Stimulated activated CD8-positive, alpha-beta memory T cell treated with anti-CD3 and anti-CD28 coated beads, Interleukin-12 subunit alpha, Interleukin-12 subunit beta, amount 100 ng/mL, for 24 hours (primary cell): Measurements from ENCODE around the gene PLCL1.

Source experiments
- DNase-seq: peaks from one replicate; pipeline ENCODE4 v3.0.0-alpha.2; 2020; ENCODE audit errors: extremely low read depth

Gene PLCL1

DNA sequence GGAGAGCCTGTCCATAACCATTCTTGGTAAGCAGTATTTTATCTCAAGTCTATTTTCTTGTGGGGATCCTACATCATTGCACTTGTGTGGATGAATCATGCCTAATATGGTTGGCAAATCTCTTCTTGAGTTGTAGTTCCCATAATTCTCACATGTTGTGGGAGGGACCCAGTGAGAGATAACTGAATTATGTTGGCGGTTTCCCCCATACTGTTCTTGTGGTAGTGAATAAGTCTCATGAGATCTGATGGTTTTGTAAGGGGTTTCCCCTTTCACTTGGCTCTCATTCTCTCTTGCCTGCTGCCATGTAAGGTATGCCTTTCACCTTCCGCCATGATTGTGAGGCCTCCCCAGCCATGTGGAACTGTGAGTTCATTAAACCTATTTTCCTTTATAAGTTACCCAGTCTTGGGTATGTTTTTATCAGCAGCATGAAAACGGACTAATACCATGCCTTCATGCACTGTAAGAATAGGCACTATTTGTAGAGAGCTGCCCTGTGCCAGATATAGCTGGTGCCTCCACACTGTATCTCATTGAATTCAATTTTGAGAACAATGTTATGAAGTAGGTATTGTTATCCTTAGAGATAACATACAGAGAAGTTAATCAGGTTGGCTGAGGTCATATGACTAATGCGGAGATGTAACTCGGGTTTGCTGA is 148.3 kb downstream of the PLCL1 start:
- no peak for DNase-seq

GRCh38 chr2:197954328-197954727 is 149.9 kb downstream of the PLCL1 start:
- DNase-seq, result no peak

- no peak for DNase-seq
Measured at GRCh38 chr2:197958592-197959150, 154.3 kb downstream of the PLCL1 start.

GRCh38 chr2:197959383-197959782 is 155.0 kb downstream of the PLCL1 start:
- no peak for DNase-seq

GRCh38 chr2:197960786-197961185 is 156.4 kb downstream of the PLCL1 start:
- DNase-seq, result no peak

DNA sequence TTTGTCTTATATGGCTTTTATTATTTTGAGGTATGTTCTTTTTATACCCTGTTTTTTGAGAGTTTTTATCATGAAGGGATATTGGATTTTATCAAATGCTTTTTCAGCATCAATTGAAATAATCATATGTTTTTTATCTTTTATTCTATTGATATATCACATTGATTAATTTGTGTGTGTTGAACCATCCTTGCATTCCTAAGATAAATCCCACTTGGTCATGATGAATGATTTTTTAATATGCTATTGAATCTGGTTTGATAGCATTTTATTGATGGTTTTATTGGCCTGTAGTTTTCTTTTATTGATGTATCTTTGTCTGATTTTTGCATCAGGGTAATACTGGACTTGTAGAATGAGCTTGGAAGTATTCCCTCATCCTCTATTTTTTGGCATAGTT is 160.3 kb downstream of the PLCL1 start:
- DNase-seq, result no peak

- DNase-seq, result no peak
Measured at GRCh38 chr2:197965756-197966155, 161.4 kb downstream of the PLCL1 start.

DNA sequence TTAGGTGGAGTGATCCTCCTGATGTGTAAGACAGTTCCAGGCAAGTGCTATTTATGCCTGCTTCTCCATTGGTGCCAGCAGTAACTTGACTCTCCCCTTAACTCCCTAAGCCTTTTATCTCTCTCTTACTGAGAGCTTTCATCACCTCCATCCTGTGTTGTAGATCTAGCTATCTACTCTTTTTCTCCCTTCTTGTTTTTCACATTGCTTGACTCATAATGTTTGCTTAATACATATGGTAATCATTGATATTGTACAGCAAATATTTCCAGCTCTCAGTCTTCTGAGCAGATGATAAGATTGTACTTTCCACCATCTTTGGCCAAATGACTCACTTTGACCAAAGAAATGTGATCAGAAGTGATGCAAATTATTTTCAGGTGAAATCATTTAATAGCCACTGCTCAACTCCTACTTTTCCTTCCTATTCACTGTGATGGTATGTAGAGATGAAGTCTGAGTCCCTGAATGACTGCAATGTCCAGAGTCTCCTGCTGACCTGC is 165.0 kb downstream of the PLCL1 start:
- no peak for DNase-seq

DNA sequence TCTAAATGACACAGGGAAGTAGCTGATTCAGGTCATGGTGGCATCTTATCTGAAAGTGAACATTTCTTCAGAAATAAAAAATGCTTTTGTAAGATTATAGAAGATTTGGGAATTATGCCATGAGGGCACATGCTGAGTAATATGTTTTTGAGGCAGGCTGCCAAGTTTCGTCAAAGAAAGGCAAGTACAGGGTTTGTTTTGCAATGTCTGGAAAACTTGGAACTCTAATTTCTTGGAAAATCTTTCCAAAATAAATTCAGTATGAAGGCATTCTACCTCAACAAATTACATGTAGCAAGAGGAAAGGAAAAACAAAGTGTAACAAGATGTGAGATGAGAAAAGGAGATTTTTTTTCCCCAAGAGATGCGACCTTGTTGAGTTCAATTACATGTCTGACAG is 167.7 kb downstream of the PLCL1 start:
- no peak for DNase-seq

GRCh38 chr2:197972587-197972986 is 168.2 kb downstream of the PLCL1 start:
- DNase-seq, result no peak

GRCh38 chr2:197973772-197974171 is 169.4 kb downstream of the PLCL1 start:
- DNase-seq, result no peak

DNA sequence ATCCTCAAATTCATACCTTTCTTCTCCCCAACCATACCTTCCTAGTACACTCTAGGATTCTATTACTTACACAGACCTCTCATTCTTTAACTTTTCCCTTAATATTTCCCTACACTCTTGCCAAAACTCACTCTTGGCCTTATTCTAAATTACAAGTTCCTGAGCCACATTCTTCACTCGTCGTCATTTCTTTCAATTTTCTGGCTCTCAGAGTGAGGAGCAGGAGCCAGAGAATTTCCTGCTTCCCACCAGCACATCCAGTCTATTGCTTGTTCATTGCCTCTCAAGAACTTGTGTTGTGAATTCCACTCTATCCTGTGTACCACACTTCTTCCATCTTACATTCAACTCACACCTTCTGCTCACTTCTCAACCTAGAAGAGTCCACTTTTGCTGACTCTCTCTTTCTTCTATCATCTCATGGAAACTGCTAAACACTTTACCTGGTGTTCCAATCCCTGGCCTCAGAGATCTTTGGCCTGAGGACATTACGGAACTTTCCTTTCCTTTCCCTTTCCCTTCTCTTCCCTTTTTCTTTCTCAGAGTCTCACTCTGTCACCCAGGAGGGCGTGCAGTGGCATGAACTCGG is 171.6 kb downstream of the PLCL1 start:
- DNase-seq, result no peak

- DNase-seq, result no peak
Measured at GRCh38 chr2:197978971-197979370, 174.6 kb downstream of the PLCL1 start.

DNA sequence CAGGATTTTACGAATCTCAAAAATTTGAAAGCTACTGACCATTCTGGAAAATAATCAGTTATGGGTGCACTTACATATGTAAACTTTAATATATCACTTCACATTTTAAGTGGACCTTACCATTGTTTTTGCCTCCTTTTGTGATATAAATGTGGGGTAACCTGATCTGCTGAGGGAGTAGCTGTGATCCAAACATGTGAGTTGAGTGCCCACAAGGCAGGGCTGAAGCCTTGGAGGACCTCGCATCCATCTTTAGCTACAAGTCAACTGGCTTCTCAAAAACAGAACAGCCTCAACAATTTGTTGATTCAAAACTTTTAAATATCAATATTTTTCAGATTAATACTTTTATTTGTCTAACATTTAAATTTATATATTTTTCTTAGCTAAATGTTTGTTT is 178.2 kb downstream of the PLCL1 start:
- DNase-seq, result no peak

DNA sequence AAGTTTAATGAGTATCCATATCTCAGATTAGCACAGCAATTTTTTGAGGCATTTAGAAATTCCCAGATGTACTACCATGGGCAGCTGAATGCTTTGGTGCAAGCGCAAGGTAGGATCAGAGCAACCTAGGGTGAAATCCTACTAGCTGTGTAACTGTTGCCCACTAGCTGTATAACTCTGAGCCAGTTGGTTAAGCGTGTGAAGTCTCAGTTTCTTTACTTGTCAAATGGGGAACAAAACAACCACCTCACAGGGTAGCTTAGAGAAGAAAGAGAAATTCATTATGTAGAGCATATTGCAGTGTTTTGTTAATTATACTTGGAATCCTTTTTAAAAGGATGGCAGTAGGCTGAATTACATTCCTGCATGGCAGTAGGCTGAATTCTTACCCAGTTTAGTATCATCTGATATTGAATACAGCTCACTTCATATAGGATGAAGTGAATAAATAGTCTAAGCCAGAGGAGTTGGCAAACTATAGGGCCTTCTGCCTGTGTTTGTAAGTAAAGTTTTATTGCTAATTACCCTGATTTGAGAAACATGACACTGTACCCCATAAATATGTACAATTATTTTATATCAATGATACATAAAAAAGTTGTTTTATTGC is 180.7 kb downstream of the PLCL1 start:
- no peak for DNase-seq

- no peak for DNase-seq
Measured at GRCh38 chr2:197986977-197987376, 182.6 kb downstream of the PLCL1 start.

DNA sequence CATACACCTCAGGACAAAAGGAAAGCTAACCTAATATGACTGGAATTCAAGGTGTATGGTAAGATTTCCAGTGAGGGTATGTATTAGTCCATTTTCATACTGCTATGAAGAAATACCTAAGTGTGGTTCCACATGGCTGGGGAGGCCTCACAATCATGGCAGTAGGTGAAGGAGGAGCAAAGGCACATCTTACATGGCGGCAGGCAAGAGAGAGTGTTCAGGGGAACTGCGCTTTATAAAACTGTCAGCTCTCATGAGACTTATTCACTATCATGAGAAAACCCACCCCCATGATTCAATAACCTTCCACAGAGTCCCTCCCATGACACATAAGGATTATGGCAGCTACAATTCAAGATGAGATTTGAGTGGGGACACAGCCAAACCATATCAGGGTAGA is 186.0 kb downstream of the PLCL1 start:
- DNase-seq, result no peak

DNA sequence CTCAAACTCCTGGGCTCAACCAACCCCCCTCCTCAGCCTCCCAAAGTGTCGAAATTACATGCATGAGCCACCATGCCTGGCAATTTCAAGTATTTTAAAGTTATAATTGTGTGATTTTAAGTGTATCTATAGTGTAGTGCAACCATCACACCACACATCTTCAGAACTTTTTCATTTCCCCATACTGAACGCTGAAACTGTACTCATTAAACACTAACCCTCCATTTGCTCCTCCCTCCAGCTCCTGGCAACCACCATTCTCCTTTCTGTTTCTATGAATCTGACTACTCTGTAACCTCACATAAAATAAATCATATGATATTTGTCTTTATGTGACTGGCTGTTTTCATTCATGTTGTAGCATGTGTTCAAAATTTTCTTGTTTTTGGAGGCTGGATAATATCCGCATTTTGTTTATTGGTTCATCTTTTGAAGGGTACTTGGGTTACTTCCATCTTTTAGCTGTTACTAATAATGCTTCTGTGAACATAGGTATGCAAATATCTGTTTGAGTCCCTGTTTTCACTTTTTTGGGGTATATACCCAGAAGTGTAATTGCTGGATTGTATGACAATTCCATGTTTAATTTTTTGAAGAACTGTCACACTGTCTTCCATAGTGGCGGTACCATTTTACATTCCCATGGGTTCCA is 188.2 kb downstream of the PLCL1 start:
- no peak for DNase-seq

- no peak for DNase-seq
Measured at GRCh38 chr2:197993363-197993762, 189.0 kb downstream of the PLCL1 start.

DNA sequence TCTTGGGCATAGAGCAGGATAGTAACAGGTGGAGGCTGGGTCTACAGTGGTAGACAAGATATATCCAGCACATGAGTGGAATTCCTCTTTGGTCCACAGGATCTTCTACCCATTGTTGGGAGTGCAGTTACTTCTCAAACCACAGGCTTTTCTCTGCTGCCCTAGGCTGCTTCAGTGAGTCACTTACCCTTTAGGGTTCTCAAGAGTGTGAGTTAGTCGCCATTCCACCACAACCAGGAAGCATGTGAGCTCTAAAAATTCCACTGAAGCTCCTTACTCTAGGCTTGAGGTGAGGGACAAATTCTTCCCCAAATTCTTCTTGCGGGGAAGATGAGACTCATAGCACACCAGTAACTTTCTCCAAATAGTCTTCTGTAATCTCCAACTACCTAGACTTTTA is 189.4 kb downstream of the PLCL1 start:
- DNase-seq, result no peak

- no peak for DNase-seq
Measured at GRCh38 chr2:197994751-197995150, 190.4 kb downstream of the PLCL1 start.

- no peak for DNase-seq
Measured at GRCh38 chr2:197996583-197996982, 192.2 kb downstream of the PLCL1 start.
